ENCODE results near the gene HCAR2.
"Not testable (repeated sequence)": the region's sequence is repeated elsewhere in the genome, so short reads cannot be mapped to it uniquely, and the experiment has no call there.

Gene HCAR2

GRCh38 chr12:122665759-122666158 is 37.4 kb downstream of the HCAR2 start:
- DNase-seq (ENCODE audit: low read depth, low spot score): no peak

DNA sequence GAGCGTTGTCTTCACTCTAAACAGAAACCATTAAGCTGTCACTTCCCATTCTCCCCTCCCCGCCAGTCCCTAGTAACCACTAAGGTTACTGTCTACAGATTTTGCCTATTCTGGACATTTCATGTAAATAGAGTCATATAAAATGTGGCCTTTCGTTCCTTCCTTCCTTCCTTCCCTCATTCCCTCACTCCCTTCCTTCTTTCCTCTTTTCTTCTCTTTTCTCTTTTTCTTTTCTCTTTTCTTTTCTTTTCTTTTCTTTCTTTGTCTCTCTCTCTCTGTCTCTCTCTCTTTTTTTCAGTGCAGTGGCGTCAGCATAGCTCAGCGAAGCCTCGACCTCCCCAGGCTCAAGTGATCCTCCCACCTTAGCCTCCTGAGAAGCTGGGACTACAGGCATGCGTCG is 37.8 kb downstream of the HCAR2 start:
- DNase-seq (ENCODE audit: low read depth, low spot score): no peak

DNA sequence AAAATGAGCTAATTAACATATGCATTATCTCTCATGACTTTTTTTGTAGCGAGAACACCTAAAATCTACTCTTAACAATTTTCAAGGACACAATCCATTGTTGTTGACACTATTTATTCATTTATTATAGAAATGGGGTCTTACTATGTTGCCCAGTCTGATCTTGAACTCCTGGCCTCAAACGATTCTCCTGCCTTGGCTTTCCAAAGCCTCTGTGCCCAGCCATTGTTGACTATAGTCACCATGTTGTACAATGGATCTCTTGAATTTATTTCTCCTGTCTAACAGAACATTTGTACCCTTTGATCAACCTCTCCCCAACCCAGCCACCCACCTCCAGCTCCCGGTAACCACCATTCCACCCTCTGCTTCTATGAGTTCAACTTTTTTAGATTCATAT is 41.2 kb downstream of the HCAR2 start:
- no peak for DNase-seq (ENCODE audit: low read depth, low spot score)

- no peak for DNase-seq (ENCODE audit: low read depth, low spot score)
These were observed 41.9 kb downstream of the HCAR2 start for GRCh38 chr12:122661246-122661645.

DNA sequence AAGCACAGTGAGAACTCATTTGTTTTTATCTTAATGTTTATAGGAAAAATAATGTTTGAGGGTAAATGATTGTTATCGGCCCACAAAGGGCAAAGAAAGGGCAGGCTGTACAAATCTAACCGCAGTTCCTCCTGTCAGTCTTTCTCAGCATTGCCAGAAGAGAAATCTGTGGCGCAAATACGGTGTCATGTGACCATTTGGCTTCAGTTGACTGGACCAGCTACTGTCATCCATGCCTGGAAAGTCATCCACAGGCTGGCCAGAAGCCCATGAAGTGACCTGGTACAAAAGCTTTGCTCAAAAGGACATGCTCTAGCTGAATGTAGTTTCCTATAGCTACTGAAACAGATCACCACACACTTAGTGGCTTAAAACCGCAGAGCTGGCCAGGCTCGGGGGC is 43.6 kb downstream of the HCAR2 start:
- no peak for DNase-seq (ENCODE audit: low read depth, low spot score)

GRCh38 chr12:122656298-122656697 is 46.9 kb downstream of the HCAR2 start:
- no peak for DNase-seq (ENCODE audit: low read depth, low spot score)

DNA sequence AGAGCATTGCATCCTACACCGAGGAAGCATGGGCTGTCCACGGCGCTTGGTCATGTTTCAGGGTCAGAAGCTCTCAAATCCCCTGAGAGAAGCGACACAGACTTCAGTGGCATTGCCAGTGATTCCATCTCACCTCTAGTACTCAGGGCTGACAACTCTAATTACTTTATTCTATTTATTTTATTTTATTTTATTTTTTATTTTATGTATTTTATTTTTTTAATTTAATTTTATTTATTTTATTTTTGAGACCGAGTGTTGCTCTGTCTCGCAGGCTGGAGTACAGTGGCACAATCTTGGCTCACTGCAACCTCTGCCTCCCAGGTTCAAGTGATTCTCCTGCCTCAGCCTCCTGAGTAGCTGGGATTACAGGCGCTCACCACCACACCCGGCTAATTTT is 49.9 kb downstream of the HCAR2 start:
- not testable (repeated sequence) for DNase-seq (ENCODE audit: low read depth, low spot score)

DNA sequence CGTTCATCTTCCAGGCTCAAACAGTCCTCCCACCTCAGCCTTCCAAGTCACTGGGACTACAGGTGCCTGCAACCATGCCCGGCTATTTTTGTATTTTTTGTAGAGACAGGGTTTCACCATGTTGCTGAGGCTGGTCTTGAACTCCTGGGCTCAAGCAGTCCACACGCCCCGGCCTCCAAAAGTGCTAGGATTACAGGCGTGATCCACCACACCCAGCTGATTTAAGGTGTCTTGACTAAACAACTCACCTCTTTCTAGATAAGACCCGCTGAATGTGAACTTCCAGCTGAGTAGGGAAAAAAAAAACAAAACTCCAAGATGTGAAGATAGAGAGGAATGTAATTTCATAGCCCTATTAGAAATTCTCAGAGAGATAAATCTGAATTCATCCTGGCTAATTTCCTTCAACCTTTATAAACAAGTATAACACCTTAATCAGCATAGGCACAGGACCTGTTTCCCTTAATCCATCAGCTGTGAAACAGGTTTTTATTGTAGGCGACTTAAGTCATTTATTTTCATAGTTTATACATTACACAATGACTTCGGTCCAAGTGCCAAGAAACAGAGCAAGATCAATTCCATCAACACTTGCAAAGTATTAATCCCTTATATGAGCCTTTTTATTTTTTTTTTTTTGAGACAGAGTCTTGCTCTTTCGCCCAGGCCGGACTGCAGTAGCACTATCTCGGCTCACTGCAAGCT is 51.5 kb downstream of the HCAR2 start:
- DNase-seq (ENCODE audit: low read depth, low spot score): no peak
